ENCODE data around the gene FXYD5. TPM values are rescaled to one million over a fixed set of nuclear protein-coding genes. Genes with fewer than 3 reads are reported as not detected.

Gene FXYD5
- total and polyA plus RNA-seq, 10 of the 15 experiments (the other 5 are each of a cell fraction or from before 2014, with no cell fraction given), result 30.0 to 159 (median 93.9) TPM

DNA sequence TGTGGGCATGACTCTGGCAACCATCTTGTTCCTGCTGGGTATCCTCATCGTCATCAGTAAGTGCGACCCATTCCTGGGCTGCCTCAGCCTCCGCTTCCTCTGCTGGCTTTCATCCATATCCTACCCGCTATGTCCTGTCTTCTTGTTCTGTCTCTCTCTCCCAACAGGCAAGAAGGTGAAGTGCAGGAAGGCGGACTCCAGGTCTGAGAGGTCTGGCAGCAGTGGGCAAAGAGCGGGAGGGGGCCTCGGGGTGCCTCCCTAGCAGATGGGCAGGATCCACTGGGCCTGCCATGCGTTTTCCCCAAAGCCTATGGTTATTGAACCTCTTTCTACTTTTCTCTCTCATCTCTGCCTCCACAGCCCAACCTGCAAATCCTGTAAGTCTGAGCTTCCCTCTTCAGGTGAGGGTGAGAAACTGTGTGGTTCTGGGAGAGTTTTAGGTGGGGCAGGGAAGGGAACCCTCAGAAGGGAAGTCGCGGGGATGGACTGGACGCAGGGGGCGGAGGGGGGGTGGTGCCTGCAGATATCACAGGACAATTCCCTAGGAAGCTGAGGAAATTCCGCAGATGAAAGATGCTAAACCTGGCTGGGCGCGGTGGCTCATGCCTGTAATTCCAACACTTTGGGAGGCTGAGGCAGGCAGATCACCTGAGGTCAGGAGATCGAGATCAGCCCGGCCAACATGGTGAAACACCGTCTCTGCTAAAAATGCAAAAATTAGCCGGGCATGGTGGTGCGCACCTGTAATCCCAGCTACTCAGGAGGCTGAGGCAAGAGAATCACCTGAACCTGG lies 3.1 kb upstream of the FXYD5 start:
- Histone ChIP-seq H3K27me3 (replicated peaks in 1 of 2; ENCODE audit: control insufficient read depth in 2 of 2, insufficient read depth in 2 of 2, low read length in 1 of 2) (peaks cover 0 to 3% of the 10 kb centered on the region in 2 experiments; a peak in 1 of 4 replicates), H3K9me3 (replicated peaks; ENCODE audit: control insufficient read depth, insufficient read depth, low read length) (no peaks in the 10 kb centered on the region), H3K4me2 (ENCODE audit: control insufficient read depth, insufficient read depth) (no peak overlapping the region), H3K9ac (ENCODE audit: control insufficient read depth, insufficient read depth, low read length) (no peak overlapping the region), H3K4me1 (ENCODE audit: control insufficient read depth, insufficient read depth, low read length) (peaks cover 3% of the 10 kb centered on the region), H3K79me2 (ENCODE audit: control insufficient read depth, insufficient read depth, low read length) (peaks cover 17% of the 10 kb centered on the region), H3K27ac (ENCODE audit: control insufficient read depth, insufficient read depth) (no peak overlapping the region), H2AFZ (ENCODE audit: control insufficient read depth, low read depth, low read length) (no peak overlapping the region), H3K4me3 (no peak overlapping the region), H4K20me1 (ENCODE audit: control insufficient read depth, insufficient read depth) (no peaks in the 10 kb centered on the region), H3K36me3 (ENCODE audit: control insufficient read depth in 2 of 2, insufficient read depth in 2 of 2, low read length in 1 of 2) (no peaks in the 10 kb centered on the region)
- BruUV-seq (replicated peaks), result no TSS peak
- ChIA-PET RAD21 (ENCODE audit: unreplicated experiment) (no interaction called here), CTCF (interaction anchor here (0.7 to 1.5 kb wide), 2 partner anchors 9 to 10 kb away, joined by 3 to 5 read pairs; no protein-coding TSS in a partner anchor), SMC1A (ENCODE audit: uncharacterized antibody, unreplicated experiment) (no interaction called here), POLR2A (no interaction called here)
- ATAC-seq (no peak), FAIRE-seq (no peak), DNase-seq (ENCODE audit: low read depth, low spot score) (no peak)
- intact Hi-C loops (cut with micrococcal nuclease; ENCODE audit: unreplicated experiment) (no loop called here), in situ Hi-C loops (cut with MboI) (no loop called here)
- 70% methylated on average over 19 of the region's 20 CpGs for WGBS (ENCODE audit: insufficient coverage, insufficient replicate concordance, low lambda C conversion rate, missing lambda C conversion rate)
- TF ChIP-seq, protein P1, sequence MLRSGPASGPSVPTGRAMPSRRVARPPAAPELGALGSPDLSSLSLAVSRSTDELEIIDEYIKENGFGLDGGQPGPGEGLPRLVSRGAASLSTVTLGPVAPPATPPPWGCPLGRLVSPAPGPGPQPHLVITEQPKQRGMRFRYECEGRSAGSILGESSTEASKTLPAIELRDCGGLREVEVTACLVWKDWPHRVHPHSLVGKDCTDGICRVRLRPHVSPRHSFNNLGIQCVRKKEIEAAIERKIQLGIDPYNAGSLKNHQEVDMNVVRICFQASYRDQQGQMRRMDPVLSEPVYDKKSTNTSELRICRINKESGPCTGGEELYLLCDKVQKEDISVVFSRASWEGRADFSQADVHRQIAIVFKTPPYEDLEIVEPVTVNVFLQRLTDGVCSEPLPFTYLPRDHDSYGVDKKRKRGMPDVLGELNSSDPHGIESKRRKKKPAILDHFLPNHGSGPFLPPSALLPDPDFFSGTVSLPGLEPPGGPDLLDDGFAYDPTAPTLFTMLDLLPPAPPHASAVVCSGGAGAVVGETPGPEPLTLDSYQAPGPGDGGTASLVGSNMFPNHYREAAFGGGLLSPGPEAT (IDR thresholded peaks at IDR 0.05; ENCODE audit: low read depth), result no peak
- TF ChIP-seq, protein P2, sequence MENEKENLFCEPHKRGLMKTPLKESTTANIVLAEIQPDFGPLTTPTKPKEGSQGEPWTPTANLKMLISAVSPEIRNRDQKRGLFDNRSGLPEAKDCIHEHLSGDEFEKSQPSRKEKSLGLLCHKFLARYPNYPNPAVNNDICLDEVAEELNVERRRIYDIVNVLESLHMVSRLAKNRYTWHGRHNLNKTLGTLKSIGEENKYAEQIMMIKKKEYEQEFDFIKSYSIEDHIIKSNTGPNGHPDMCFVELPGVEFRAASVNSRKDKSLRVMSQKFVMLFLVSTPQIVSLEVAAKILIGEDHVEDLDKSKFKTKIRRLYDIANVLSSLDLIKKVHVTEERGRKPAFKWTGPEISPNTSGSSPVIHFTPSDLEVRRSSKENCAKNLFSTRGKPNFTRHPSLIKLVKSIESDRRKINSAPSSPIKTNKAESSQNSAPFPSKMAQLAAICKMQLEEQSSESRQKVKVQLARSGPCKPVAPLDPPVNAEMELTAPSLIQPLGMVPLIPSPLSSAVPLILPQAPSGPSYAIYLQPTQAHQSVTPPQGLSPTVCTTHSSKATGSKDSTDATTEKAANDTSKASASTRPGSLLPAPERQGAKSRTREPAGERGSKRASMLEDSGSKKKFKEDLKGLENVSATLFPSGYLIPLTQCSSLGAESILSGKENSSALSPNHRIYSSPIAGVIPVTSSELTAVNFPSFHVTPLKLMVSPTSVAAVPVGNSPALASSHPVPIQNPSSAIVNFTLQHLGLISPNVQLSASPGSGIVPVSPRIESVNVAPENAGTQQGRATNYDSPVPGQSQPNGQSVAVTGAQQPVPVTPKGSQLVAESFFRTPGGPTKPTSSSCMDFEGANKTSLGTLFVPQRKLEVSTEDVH (IDR thresholded peaks at IDR 0.05; ENCODE audit: low read depth, partially characterized antibody), result no peak
- TF ChIP-seq ZNF622 (IDR thresholded peaks at IDR 0.05) (no peak), SREBF2 (IDR thresholded peaks at IDR 0.05; ENCODE audit: low read length) (no peak), POLR2AphosphoS2 (IDR thresholded peaks at IDR 0.05; ENCODE audit: low read depth, low read length) (no peak), ESRRA (IDR thresholded peaks at IDR 0.05; ENCODE audit: low read length) (no peak), EGR1 (IDR thresholded peaks at IDR 0.05; ENCODE audit: borderline replicate concordance in 1 of 2, low read depth in 2 of 2, low read length in 2 of 2) (no peak)
- TF ChIP-seq, protein P3, sequence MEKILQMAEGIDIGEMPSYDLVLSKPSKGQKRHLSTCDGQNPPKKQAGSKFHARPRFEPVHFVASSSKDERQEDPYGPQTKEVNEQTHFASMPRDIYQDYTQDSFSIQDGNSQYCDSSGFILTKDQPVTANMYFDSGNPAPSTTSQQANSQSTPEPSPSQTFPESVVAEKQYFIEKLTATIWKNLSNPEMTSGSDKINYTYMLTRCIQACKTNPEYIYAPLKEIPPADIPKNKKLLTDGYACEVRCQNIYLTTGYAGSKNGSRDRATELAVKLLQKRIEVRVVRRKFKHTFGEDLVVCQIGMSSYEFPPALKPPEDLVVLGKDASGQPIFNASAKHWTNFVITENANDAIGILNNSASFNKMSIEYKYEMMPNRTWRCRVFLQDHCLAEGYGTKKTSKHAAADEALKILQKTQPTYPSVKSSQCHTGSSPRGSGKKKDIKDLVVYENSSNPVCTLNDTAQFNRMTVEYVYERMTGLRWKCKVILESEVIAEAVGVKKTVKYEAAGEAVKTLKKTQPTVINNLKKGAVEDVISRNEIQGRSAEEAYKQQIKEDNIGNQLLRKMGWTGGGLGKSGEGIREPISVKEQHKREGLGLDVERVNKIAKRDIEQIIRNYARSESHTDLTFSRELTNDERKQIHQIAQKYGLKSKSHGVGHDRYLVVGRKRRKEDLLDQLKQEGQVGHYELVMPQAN (conservative IDR thresholded peaks at IDR 0.05), result no peak
- TF ChIP-seq, protein P4, sequence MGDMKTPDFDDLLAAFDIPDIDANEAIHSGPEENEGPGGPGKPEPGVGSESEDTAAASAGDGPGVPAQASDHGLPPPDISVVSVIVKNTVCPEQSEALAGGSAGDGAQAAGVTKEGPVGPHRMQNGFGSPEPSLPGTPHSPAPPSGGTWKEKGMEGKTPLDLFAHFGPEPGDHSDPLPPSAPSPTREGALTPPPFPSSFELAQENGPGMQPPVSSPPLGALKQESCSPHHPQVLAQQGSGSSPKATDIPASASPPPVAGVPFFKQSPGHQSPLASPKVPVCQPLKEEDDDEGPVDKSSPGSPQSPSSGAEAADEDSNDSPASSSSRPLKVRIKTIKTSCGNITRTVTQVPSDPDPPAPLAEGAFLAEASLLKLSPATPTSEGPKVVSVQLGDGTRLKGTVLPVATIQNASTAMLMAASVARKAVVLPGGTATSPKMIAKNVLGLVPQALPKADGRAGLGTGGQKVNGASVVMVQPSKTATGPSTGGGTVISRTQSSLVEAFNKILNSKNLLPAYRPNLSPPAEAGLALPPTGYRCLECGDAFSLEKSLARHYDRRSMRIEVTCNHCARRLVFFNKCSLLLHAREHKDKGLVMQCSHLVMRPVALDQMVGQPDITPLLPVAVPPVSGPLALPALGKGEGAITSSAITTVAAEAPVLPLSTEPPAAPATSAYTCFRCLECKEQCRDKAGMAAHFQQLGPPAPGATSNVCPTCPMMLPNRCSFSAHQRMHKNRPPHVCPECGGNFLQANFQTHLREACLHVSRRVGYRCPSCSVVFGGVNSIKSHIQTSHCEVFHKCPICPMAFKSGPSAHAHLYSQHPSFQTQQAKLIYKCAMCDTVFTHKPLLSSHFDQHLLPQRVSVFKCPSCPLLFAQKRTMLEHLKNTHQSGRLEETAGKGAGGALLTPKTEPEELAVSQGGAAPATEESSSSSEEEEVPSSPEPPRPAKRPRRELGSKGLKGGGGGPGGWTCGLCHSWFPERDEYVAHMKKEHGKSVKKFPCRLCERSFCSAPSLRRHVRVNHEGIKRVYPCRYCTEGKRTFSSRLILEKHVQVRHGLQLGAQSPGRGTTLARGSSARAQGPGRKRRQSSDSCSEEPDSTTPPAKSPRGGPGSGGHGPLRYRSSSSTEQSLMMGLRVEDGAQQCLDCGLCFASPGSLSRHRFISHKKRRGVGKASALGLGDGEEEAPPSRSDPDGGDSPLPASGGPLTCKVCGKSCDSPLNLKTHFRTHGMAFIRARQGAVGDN (IDR thresholded peaks at IDR 0.05), result no peak

Measured in GM12878 (cell line).